WTC11 (cell line): ENCODE results near the gene ADISSP.

Experiments used
- HMGA2 ChIP-seq: fragments of 250-450 bp; sonication (Bioruptor Pico); IDR thresholded peaks from 2 replicates; pipeline ENCODE4 v1.4.0; 2021; ENCODE audit warnings: mild to moderate bottlenecking, moderate library complexity
- ZNF232 ChIP-seq: sonication (generic); formaldehyde crosslinking; IDR thresholded peaks from 2 replicates; pipeline ENCODE4 v1.8.0; 2022; ENCODE audit warnings: mild to moderate bottlenecking, missing genetic modification reagents

DNA sequence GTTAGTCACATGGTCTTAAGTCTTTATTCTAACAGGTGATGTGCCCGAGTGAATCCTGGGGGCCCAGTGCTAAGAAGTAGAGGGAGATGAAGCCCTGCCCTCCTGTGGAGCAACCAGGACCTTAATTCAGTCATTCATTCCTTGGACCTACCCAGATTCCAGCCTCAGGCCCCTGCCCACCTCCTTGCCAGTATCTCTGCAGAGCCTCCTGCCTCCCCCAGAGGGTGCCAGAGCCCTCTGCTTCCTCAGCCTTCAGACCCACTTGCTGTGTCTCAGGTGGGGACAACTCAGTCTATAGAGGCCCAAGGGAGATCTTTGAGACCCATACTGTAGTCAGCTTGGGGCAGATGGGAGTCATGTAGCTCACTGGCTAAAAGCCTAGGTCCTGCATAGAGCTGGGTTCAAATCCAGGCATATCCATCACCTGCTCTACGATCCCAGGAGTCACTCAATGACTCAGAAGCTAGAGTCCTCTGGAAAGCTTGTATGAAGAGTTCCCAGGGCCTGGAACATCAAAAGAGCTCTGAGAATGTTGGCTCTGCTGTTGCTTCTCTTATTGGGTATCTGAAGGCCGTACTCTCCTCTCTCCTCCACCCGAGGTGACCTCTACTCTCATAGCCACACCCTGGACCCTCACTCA lies 51.2 kb downstream of the ADISSP start:
- no peak for TF ChIP-seq ZNF232 (CRISPR knock-in tag)
- no peak for TF ChIP-seq HMGA2 (CRISPR knock-in tag)
